Activated CD4-positive, alpha-beta T cell treated with anti-CD3 and anti-CD28 coated beads, Interleukin-2, amount 10 ng/mL, durations not matched to agents 24 days and 14 days (primary cell): ENCODE results near the gene ANKMY1. TPM values are rescaled to one million over a fixed set of nuclear protein-coding genes. Genes with fewer than 3 reads are reported as not detected.

ENCODE experiments used
- DNase-seq: peaks from one replicate; pipeline ENCODE4 v3.0.0; 2022
- H3K27ac Mint-ChIP-seq: one replicate; pipeline ENCODE4 v1.8.0; 2022; ENCODE audit warnings: mild to moderate bottlenecking, mixed read lengths
- H3K27me3 Mint-ChIP-seq: one replicate; pipeline ENCODE4 v1.8.0; 2022; ENCODE audit warnings: mixed read lengths
- H3K36me3 Mint-ChIP-seq: one replicate; pipeline ENCODE4 v1.8.0; 2022; ENCODE audit warnings: low read depth, mild to moderate bottlenecking, mixed read lengths
- H3K4me1 Mint-ChIP-seq: one replicate; pipeline ENCODE4 v1.8.0; 2021; ENCODE audit warnings: mixed read lengths
- H3K4me3 Mint-ChIP-seq: one replicate; pipeline ENCODE4 v1.8.0; 2022; ENCODE audit warnings: mild to moderate bottlenecking, moderate library complexity, mixed read lengths
- H3K9me3 Mint-ChIP-seq: one replicate; pipeline ENCODE4 v1.8.0; 2021; ENCODE audit warnings: mixed read lengths
- intact Hi-C: fragments of 100-400 bp; cut with micrococcal nuclease; formaldehyde crosslinking; loops from one replicate; pipeline ENCODE4 v1.15.1; 2023
- total RNA-seq: library from RNA; stranded (reverse); gene quantifications from 2 replicates; pipeline ENCODE4 v1.2.3, GENCODE V29; 2022

ANKMY1 gene
- total RNA-seq, 1 donor from 2014 or later: 24.8 TPM

DNA sequence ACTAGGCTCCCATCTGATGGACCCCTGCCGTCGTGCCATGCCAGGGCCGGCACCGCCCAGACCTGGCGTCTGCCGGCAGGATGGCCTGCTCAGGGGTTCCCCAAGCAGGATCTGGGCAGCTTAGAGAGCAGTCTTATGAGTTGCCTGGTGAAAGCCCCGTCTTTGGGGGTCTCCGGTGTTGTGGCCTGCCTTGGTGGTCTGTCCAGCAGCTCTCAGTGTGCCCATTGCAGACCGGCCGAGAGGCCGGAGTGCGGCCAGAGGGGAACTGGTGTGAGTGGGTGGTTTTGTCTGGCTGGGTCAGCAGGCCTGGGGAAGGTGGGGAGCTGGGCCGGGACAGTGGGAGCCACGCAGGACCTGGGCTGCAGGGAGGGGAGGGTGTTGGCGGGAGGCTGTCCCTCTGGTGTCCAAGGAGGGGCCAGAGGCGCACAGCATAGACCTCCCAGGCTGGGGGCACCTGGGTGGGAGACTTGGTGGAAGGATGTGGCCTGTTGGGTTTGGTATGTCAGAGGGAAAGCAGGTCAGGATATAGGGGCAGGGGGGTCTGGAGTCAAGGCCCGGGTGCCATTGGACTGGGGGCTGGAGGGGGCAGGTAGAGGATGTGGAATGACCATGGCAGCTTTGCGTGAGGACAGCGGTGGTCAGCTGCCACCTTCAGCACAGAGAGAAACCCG, 105.9 kb downstream of the ANKMY1 start:
- H3K4me1 Mint-ChIP-seq: peaks cover 3% of the 10 kb centered on the region
- H3K9me3 Mint-ChIP-seq: no peaks in the 10 kb centered on the region
- H3K27ac Mint-ChIP-seq: no peak overlapping the region
- peaks cover 45% of the 10 kb centered on the region for H3K27me3 Mint-ChIP-seq
- H3K4me3 Mint-ChIP-seq: peak overlapping the region; percentile 43
- H3K36me3 Mint-ChIP-seq: no peaks in the 10 kb centered on the region
- DNase-seq: no peak
- intact Hi-C loops: no loop called here

DNA sequence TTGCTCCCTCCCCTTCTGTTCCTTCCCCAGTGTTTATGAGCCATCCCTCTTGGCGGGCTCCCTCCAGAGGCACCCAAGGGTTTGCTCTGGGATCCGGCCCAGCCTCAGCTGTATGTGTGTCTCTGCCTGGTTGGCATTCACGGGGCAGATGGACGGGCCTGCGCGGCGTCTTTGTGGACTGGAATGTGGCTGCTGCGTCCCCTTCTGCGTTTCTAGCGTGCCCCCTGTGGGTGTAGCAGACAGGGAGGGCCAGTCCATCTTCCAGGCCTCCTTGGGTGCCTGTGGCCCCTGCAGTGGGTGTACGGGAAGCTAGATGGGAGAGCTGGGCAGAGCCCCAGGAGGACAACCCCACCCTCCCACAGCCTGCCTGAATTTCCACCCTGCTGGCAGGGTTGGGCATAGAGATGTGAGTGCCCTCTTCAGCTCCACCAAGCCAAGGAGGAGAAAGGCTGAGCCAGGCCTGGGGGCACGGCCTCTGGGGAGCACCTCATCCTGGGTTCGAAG, 106.6 kb downstream of the ANKMY1 start:
- Mint-ChIP-seq H3K27me3 (peaks cover 40% of the 10 kb centered on the region), H3K9me3 (no peaks in the 10 kb centered on the region), H3K4me3 (no peak overlapping the region), H3K36me3 (no peaks in the 10 kb centered on the region), H3K4me1 (peaks cover 3% of the 10 kb centered on the region), H3K27ac (no peak overlapping the region)
- DNase-seq: no peak
- intact Hi-C loops: no loop called here

DNA sequence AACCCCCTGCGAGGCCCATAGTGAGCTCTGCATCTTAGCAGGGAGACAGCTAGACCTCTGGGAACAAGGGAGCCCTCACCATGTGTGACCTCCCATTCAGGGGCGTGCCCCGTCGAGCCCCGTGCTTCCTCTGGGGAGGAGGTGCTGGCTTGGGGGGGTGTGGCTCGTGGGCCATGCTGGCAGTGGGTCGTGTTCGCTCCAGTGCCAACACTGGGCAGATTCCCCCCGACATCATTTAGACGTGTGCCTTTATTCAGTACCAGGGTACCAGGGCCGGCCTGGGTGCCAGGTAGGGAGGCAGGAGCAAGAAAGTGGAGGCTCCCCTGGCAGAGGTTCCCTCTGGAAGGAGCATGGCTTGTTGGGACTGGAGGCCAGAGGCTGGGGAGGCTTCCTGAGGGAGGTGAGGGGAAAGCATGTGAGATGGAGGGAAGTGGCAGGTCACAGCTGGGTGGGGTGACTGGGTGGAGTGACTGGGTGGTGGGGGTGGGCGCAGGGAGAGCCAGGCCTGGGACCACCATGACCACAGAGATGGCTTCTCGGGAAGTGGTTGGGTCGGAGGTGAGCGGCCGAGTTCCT, 107.2 kb downstream of the ANKMY1 start:
- H3K36me3 Mint-ChIP-seq: no peaks in the 10 kb centered on the region
- intact Hi-C loops: no loop called here
- no peak overlapping the region for H3K27ac Mint-ChIP-seq
- H3K4me1 Mint-ChIP-seq: peaks cover 3% of the 10 kb centered on the region
- H3K4me3 Mint-ChIP-seq: no peak overlapping the region
- no peak for DNase-seq
- peaks cover 40% of the 10 kb centered on the region for H3K27me3 Mint-ChIP-seq
- no peaks in the 10 kb centered on the region for H3K9me3 Mint-ChIP-seq

DNA sequence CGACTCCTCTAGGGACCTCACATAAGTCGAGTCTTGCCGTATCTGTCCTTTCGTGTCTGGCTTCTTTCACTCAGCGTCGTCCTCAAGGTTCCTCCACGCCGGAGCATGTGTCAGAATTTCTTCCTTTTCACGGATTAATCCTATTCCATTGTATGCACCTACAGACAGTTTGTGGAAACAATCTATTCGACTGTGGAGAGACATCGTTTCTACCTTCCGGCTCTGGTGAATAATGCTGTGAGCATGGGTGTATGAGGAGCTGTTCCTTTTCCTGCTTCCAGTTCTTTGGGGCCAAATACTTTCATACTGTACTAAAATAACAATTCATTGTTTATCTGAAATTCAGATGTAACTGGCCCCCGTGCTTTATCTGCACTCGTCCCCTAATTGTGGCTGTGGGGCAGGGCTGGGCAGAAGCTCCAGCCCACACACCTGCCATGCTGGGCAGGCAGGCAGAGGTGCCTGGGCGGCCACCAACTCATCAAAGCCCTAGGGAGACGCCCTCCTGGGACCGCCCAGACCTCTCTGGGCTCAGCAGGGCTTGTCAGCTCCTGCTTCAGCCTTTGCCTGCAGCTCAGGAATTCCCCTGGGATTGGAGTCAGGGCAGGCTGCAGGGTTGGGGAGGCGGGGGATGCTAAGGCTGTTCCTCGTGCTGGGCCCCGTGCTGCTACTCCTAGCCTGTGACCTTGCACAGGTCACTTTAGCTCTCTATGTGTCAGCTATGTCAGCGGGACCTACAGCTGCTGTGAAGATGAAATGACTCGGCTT, 107.8 kb downstream of the ANKMY1 start:
- intact Hi-C loops: no loop called here
- Mint-ChIP-seq H3K9me3 (no peaks in the 10 kb centered on the region), H3K4me1 (peaks cover 3% of the 10 kb centered on the region), H3K27ac (no peak overlapping the region), H3K27me3 (peaks cover 38% of the 10 kb centered on the region), H3K36me3 (no peaks in the 10 kb centered on the region), H3K4me3 (no peak overlapping the region)
- no peak for DNase-seq

DNA sequence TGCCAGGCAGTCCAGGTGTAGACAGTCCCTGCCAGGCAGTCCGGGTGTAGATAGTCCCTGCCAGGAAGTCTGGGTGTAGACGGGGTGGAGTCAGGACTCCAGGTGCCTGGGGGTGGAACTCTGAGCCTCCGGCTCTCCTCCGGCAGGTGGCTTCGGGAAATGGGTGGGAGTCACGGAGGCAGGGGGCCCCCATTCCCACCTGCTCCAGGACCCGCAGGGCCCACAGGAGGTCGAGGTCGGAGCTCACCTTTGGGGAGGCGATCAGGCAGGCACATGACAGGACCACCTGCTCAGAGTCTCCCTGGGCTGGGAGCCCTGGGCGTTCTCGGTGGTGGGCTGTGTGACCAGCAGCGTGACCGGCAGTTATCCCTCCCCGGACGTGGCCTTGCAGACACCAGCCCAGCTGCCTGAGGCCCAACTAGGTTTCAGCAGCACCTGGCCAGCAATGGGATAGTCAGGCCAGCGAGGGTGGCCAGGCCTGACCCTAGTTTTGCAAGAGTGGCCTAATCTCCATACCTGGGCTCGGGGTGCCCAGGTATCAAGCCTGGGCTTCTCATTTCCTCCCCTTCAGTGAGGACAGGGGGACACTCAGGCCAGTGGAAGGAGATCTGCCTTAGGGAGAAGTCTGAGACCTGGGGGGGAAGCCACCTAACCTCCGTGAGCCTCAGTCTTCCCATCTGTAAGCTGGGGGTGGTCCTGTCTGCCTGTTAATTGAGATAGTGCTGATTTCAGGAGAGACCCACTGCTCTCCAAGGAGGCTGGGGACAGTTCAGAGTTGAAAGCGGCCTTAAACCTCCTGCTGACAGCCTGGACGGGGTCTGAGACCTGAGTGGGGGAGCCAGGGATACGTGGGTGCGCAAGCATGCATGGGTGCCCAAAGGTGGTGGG, 109.2 kb downstream of the ANKMY1 start:
- Mint-ChIP-seq H3K27me3 (peaks cover 26% of the 10 kb centered on the region), H3K4me1 (no peaks in the 10 kb centered on the region)
- intact Hi-C loops: no loop called here

DNA sequence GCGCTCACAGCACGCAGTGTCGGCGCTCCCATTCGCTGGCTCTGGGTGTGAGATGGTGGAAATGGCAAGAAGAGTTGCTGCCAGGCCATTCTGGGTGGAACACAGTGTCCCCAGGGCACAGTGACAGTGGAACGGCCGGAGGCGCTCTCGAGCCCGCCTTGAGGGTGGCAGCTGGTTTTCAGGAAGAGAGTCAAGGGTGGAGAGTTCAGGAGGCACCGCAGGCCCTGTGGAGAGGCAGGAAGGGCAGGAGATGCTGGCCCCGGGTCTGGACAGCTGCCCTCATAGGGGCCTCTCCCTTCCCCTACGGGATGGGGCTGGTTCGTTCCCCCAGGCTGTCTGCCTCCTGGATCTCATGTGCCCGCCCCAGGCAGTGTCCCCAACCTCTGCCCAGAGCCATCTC, 109.9 kb downstream of the ANKMY1 start:
- no peaks in the 10 kb centered on the region for H3K9me3 Mint-ChIP-seq
- H3K36me3 Mint-ChIP-seq: no peaks in the 10 kb centered on the region
- H3K4me1 Mint-ChIP-seq: no peaks in the 10 kb centered on the region
- DNase-seq: no peak
- intact Hi-C loops: no loop called here
- H3K4me3 Mint-ChIP-seq: no peak overlapping the region
- no peak overlapping the region for H3K27ac Mint-ChIP-seq
- peaks cover 26% of the 10 kb centered on the region for H3K27me3 Mint-ChIP-seq

More for the DNA sequence above, 109.2 kb downstream of the ANKMY1 start:
- Mint-ChIP-seq H3K4me3 (no peak overlapping the region), H3K27ac (no peak overlapping the region), H3K36me3 (no peaks in the 10 kb centered on the region), H3K9me3 (no peaks in the 10 kb centered on the region)
- DNase-seq: no peak

DNA sequence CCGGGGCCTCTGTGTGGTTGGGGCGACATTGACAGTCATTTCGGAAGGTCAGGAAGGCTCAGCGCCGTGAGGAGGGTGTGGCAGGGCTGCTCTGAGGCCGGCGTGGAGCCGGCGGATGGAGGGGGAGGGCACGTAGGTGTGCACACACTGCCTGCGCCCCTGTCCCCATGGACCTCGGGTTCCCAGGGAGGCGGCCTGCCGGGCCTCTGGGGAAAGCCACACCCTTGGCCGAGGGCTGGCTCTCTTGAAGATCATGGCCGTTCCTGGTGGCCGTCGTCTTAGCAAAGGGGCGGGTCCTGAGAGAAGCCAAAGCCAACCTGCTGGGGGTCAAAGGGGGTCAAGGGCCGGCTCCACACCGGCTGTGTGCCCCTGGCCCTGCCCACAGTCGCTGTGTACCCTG, 110.5 kb downstream of the ANKMY1 start:
- Mint-ChIP-seq H3K4me1 (no peaks in the 10 kb centered on the region), H3K36me3 (no peaks in the 10 kb centered on the region), H3K27me3 (peaks cover 26% of the 10 kb centered on the region), H3K9me3 (no peaks in the 10 kb centered on the region), H3K4me3 (no peak overlapping the region), H3K27ac (no peak overlapping the region)
- intact Hi-C loops: no loop called here
- no peak for DNase-seq

DNA sequence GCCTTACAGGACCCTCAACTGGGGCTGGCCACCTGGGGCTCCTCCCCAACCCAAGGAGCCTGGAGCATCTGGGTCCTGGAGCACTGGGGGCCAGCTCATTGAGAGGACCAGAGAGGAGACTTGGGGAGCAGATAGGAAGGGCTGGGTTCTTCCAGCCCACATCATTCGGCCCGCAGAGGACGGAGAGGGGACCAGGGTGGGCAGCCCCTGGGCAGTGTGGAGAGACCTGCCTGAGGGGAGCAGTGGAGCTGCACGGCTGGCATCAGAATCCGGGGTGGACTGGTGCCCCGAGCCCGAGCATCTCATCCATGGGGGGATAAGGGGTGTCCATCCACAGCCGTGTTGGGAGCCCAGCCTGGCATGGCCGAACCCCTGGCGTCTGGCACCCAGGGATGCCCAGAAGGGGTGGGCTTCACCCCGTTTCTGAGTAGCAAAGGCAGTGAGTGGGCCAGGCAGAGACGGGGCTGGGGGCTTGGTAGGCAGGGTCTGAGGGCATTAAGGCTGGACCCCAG, 111.1 kb downstream of the ANKMY1 start:
- no peaks in the 10 kb centered on the region for H3K36me3 Mint-ChIP-seq
- H3K4me3 Mint-ChIP-seq: no peak overlapping the region
- intact Hi-C loops: no loop called here
- no peaks in the 10 kb centered on the region for H3K9me3 Mint-ChIP-seq
- H3K4me1 Mint-ChIP-seq: no peaks in the 10 kb centered on the region
- DNase-seq: no peak
- peaks cover 21% of the 10 kb centered on the region for H3K27me3 Mint-ChIP-seq
- no peak overlapping the region for H3K27ac Mint-ChIP-seq

DNA sequence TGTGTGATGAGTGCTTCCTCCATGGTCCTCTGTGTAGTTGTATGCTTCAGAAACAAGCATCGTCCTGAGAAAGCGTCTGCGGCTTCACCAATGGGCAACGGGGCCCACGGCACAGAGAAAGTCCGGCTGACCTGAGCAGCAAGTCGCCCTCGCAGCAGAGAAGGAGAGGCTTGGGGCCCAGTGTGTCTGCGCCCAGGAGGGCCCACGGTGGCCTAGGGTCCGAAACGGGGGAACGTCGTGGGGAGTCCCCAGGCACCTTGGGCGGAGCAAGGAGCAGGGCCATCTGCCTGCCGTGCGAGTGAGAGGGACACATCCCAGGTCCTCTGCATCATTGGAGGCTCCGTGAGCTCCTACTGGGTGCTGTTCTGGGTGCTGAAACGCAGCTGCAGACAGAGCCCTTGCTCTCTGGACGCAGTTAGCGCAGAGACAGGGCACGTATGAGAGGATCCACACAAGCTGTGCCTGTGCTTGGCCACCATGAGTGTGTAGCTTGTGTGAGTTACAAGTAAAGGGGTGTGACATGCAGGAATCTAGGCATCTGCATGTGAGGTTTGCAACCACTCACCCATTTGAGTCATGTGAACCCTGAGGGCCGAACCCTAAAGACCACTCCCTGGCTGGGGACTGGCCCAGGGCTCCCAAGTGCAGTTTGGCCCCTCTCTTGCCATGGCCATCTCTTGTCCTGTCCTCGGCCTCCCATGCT, 111.7 kb downstream of the ANKMY1 start:
- Mint-ChIP-seq H3K36me3 (no peaks in the 10 kb centered on the region), H3K4me3 (no peak overlapping the region), H3K4me1 (no peaks in the 10 kb centered on the region), H3K9me3 (no peaks in the 10 kb centered on the region), H3K27ac (no peak overlapping the region), H3K27me3 (peaks cover 16% of the 10 kb centered on the region)
- intact Hi-C loops: no loop called here
- DNase-seq: no peak

DNA sequence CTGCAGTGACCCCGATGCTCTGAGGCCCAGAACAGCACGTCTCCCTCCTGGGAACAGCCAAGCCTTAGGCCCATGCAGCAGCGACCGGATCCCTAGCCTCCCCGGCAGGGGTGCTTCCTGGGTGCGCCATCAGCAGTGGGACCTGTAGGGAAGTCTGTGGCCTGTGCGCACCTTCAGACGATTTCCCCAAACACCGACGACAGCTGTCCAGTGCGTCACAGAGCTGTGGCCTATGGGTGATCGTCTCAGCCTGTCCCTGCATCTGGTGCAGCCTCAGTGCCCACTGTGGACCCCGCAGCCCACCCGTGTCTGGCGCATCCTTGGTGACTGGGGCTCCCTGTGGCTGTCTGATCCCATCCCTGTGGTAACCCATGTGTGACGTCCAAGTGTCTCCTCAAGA, 113.3 kb downstream of the ANKMY1 start:
- H3K9me3 Mint-ChIP-seq: no peaks in the 10 kb centered on the region
- intact Hi-C loops: no loop called here
- no peak overlapping the region for H3K27ac Mint-ChIP-seq
- no peaks in the 10 kb centered on the region for H3K27me3 Mint-ChIP-seq
- no peak for DNase-seq
- no peak overlapping the region for H3K4me3 Mint-ChIP-seq
- H3K36me3 Mint-ChIP-seq: no peaks in the 10 kb centered on the region
- H3K4me1 Mint-ChIP-seq: no peaks in the 10 kb centered on the region

DNA sequence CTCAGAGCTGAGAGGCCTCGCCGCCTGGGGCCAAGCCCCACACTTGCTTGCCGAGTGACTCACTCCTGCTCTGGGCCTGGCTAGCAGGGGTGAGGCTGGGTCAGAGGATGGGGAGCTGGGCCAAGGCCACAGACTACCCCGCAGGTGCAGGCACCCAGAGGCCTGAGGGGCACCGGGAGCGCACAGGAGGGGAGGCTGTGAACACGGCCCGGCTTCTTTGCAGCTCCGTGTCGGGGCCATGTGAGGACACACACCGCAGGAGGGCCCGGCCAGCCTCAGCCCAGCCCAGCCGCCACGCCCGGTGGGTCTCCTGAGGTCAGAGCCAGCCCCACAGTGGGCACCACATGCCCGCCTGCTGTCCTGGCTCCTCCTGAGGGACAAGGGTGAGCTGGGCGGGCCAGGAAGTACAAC, 113.9 kb downstream of the ANKMY1 start:
- no peaks in the 10 kb centered on the region for H3K27me3 Mint-ChIP-seq
- no peak overlapping the region for H3K4me3 Mint-ChIP-seq
- no peak for DNase-seq
- intact Hi-C loops: no loop called here
- H3K4me1 Mint-ChIP-seq: no peaks in the 10 kb centered on the region
- no peak overlapping the region for H3K27ac Mint-ChIP-seq
- no peaks in the 10 kb centered on the region for H3K36me3 Mint-ChIP-seq
- H3K9me3 Mint-ChIP-seq: no peaks in the 10 kb centered on the region

DNA sequence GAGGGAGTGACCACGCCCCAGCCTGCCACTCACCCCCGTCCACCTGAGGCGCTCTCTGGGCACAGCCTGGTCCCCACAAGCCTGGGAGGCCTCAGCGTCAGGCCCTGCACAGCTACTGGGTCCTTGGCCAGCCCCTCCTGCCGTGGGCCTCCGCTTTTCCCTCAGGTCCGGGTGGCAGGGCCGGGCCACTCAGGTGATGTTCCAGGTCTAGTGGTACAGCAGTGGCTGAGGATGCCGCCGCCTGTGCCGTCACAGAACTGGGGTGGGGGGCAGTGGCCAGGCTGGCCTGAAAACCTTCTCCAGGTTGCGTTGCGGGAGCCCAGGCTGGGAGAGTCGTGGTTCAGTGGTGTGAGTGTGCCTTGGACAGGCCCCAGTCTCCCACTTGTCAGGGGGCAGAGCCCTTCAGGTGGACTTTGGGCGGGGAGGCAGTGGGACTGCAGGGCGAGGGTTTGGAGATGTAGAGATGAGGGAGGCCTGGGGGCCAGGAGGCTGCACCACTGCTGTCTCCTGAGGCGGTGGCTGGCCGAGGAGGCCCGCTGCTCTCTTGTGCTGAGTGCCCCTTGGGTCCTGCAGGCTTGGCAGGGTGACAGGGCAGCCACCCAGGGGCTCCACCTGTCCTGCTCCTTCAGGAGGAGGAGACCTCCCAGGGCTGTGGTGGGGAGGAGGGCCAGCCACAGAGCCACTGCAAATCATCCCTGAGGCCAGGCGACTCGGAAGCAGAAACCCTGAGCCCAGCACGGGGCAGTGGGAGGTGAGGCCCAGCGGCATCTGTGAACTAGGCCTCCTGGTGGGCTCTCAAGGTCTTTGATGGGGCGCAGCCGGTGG, 114.7 kb downstream of the ANKMY1 start:
- no peak for DNase-seq
- H3K27ac Mint-ChIP-seq: no peak overlapping the region
- H3K27me3 Mint-ChIP-seq: peaks cover under 1% of the 10 kb centered on the region
- H3K36me3 Mint-ChIP-seq: no peaks in the 10 kb centered on the region
- H3K4me3 Mint-ChIP-seq: no peak overlapping the region
- intact Hi-C loops: no loop called here
- H3K4me1 Mint-ChIP-seq: peaks cover under 1% of the 10 kb centered on the region
- H3K9me3 Mint-ChIP-seq: no peaks in the 10 kb centered on the region
